D721Med (cell line): ENCODE results near the gene SIN3B.

Experiments
- DNase-seq: peaks from one replicate; pipeline ENCODE4 v3.0.0; 2011; ENCODE audit warnings: low spot score; ENCODE audit not compliant: insufficient read length
- FAIRE-seq: peaks from 2 replicates; lab custom pipeline; 2011; peaks lifted over from hg19 to GRCh38; lab: Jason Lieb, UNC
- TF ChIP-seq, protein P1 (sequence below): IDR thresholded peaks from 2 replicates; pipeline ENCODE4 v1.5.1; 2012; ENCODE audit warnings: mild to moderate bottlenecking, control low read depth; ENCODE audit not compliant: insufficient read depth; ENCODE audit errors: missing control alignments

SIN3B gene

DNA sequence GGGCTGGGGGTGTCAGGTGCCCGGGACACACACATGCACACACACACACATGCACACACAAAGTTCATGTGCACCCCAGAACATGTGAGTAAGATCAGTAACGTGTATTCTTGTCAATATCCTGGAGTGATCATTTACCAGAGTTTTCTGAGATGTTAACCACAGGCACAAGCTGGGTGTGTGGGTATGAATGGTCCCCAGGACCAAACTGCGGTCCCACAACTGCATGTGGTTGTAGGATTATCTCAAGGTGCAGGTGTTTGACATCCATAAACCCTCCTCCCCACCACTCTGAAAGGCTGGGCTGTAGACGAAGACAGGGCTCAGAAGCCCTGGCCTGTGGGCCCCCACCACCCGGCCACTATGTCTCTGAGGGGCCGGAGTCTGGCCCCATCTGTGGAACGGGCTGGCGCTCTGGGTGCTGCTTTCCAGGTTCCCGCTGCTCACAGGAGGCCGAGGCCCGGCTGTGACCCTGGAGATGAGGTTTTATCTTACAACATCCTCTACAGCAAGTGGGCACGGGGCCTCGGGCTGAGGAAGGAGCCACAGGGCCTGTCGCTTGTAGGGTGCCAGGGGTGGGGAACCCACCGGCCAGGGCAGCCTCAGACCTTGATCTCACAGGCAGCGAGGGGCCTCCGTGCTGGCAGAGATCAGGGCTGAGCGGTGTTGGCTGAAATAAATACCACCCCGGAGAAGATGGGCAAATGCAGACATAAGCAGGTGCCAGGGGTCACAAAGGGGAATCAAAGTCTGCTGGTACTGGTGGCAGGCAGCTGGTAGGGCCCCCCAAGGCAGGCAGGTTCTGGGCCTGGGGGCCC is 63.9 kb downstream of the SIN3B start:
- TF ChIP-seq, protein P1, sequence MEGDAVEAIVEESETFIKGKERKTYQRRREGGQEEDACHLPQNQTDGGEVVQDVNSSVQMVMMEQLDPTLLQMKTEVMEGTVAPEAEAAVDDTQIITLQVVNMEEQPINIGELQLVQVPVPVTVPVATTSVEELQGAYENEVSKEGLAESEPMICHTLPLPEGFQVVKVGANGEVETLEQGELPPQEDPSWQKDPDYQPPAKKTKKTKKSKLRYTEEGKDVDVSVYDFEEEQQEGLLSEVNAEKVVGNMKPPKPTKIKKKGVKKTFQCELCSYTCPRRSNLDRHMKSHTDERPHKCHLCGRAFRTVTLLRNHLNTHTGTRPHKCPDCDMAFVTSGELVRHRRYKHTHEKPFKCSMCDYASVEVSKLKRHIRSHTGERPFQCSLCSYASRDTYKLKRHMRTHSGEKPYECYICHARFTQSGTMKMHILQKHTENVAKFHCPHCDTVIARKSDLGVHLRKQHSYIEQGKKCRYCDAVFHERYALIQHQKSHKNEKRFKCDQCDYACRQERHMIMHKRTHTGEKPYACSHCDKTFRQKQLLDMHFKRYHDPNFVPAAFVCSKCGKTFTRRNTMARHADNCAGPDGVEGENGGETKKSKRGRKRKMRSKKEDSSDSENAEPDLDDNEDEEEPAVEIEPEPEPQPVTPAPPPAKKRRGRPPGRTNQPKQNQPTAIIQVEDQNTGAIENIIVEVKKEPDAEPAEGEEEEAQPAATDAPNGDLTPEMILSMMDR = no peak
- DNase-seq = no peak
- no peak for FAIRE-seq

GRCh38 chr19:16893686-16893989 is 64.4 kb downstream of the SIN3B start:
- FAIRE-seq = no peak
- no peak for DNase-seq
- TF ChIP-seq, protein P1 = no peak

- TF ChIP-seq, protein P1 = no peak
- FAIRE-seq (no peak), DNase-seq (no peak)
These were observed 64.9 kb downstream of the SIN3B start for GRCh38 chr19:16894080-16894479.

DNA sequence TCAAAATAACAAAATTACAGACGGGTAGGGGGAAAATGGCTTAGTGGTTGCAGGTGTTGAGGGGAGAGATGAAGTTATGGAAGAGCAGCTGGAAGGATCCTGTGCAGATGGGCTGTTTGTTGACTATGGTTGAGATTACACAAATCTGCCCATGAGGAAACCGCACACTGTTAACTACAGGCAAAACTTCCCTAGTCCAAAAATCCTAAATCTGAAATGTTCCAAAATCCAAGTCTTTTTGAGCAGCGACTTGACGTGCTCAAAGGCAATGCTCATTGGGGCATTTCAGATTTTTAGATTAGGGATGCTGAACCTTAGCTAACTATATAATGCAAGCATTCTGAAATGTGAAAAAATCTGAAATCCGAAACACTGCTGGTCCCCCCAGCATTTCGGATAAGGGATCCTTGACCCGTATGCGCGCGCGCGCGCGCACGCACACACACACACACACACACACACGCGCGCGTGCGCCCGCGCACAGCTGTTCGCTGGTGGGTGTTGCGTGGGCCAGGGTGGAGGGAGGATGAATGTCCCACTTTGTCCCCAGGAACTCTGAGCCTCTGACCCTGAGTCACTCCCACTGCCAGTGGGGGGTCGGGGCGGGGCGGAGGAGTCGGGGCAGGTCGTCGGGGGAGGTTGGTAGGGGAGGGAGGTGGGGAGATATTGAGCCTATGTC is 66.4 kb downstream of the SIN3B start:
- no peak for DNase-seq
- FAIRE-seq = no peak
- TF ChIP-seq, protein P1 = no peak

DNA sequence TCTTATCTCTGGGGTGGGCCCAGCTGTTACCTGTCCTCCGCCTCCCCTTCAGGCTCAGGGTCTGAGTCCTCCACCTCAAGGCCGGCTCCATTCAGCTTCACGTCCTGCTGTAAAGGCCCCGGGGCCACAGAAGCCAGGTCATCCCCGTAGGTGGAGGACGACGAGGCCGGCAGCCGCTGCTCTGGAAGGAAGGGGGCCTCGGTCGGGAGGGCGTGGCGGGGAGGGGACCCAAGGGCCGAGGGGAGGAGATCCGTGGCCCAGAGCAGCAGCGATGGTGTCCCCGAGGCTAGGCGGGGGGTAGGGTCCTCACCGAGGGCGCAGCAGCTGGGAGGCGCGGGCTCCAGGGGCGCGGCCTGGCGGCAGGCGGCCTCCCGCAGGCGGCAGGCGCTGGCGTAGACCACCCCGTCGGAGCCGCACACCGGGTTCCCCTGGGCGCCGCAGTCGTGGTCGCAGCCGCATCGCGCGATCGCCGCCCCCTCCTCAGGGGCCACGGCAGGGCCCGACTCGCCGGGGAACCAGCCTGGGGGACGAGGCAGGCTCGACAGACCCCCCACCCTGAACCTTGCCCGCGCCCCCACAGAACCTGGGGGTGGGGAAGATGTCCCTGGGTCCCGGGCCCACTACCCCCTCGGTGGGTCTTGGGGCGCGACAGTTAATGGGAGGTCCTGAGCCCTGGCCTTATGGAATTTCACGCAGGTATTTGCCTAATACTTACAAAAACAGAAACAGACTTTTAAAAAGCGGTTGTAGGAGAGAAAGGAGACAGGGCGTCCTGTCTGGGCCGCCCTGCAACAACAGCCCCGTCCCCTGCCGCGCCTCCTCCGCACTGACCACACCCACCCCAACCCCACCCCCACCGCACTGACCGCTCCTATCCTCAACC is 67.2 kb downstream of the SIN3B start:
- TF ChIP-seq, protein P1 = no peak

GRCh38 chr19:16897029-16897855 is 68.0 kb downstream of the SIN3B start:
- TF ChIP-seq, protein P1 = no peak
- peak; percentile 93 for DNase-seq
- no peak for FAIRE-seq

More for the DNA sequence above, 67.2 kb downstream of the SIN3B start:
- FAIRE-seq (no peak), DNase-seq (no peak)
